ENCODE results near the gene IL4I1.
A peak's percentile ranks its signal among the peaks of the same experiment; 100 is the strongest.

Gene IL4I1

GRCh38 chr19:49916839-49917733, 20.4 kb upstream of the IL4I1 start:
- Mint-ChIP-seq H3K27me3 (no peaks in the 10 kb centered on the region), H3K9me3 (no peaks in the 10 kb centered on the region), H3K36me3 (peaks cover 44% of the 10 kb centered on the region), H3K4me1 (peaks cover 21% of the 10 kb centered on the region), H3K4me3 (no peak overlapping the region), H3K27ac (no peak overlapping the region)
- DNase-seq, result no peak
- CTCF ChIA-PET, result interaction anchor here (0.7 kb wide), 1 partner anchor 27 kb away, joined by 3 read pairs; no protein-coding TSS in a partner anchor

GRCh38 chr19:49915271-49915670, 18.6 kb upstream of the IL4I1 start:
- no peak overlapping the region for H3K4me3 Mint-ChIP-seq
- no peaks in the 10 kb centered on the region for H3K9me3 Mint-ChIP-seq
- peaks cover 48% of the 10 kb centered on the region for H3K36me3 Mint-ChIP-seq
- CTCF ChIA-PET, result no interaction called here
- no peaks in the 10 kb centered on the region for H3K27me3 Mint-ChIP-seq
- H3K4me1 Mint-ChIP-seq, result peaks cover 26% of the 10 kb centered on the region
- no peak overlapping the region for H3K27ac Mint-ChIP-seq
- no peak for DNase-seq

GRCh38 chr19:49913720-49914119, 17.0 kb upstream of the IL4I1 start:
- H3K27me3 Mint-ChIP-seq, result no peaks in the 10 kb centered on the region
- no peaks in the 10 kb centered on the region for H3K9me3 Mint-ChIP-seq
- H3K27ac Mint-ChIP-seq, result no peak overlapping the region
- peaks cover 56% of the 10 kb centered on the region for H3K36me3 Mint-ChIP-seq
- CTCF ChIA-PET, result no interaction called here
- DNase-seq, result no peak
- no peak overlapping the region for H3K4me3 Mint-ChIP-seq
- H3K4me1 Mint-ChIP-seq, result peaks cover 26% of the 10 kb centered on the region

GRCh38 chr19:49912965-49913685, 16.4 kb upstream of the IL4I1 start:
- Mint-ChIP-seq H3K36me3 (peaks cover 62% of the 10 kb centered on the region), H3K4me1 (peaks cover 26% of the 10 kb centered on the region), H3K27ac (no peak overlapping the region), H3K4me3 (no peak overlapping the region), H3K9me3 (no peaks in the 10 kb centered on the region), H3K27me3 (no peaks in the 10 kb centered on the region)
- no peak for DNase-seq
- CTCF ChIA-PET, result no interaction called here

GRCh38 chr19:49911381-49912145, 14.9 kb upstream of the IL4I1 start:
- H3K36me3 Mint-ChIP-seq, result peaks cover 63% of the 10 kb centered on the region
- no peak for DNase-seq

GRCh38 chr19:49910179-49910578, 13.5 kb upstream of the IL4I1 start:
- Mint-ChIP-seq H3K4me3 (no peak overlapping the region), H3K36me3 (peaks cover 64% of the 10 kb centered on the region), H3K27ac (no peak overlapping the region), H3K4me1 (peaks cover 33% of the 10 kb centered on the region), H3K9me3 (no peaks in the 10 kb centered on the region), H3K27me3 (no peaks in the 10 kb centered on the region)
- CTCF ChIA-PET, result interaction anchor here (0.9 kb wide), 1 partner anchor 23 kb away, joined by 3 read pairs; no protein-coding TSS in a partner anchor
- no peak for DNase-seq

More at GRCh38 chr19:49911381-49912145, 14.9 kb upstream of the IL4I1 start:
- peaks cover 30% of the 10 kb centered on the region for H3K4me1 Mint-ChIP-seq
- no peaks in the 10 kb centered on the region for H3K9me3 Mint-ChIP-seq
- peak overlapping the region; percentile 53 for H3K27ac Mint-ChIP-seq
- no peaks in the 10 kb centered on the region for H3K27me3 Mint-ChIP-seq
- no peak overlapping the region for H3K4me3 Mint-ChIP-seq
- CTCF ChIA-PET, result interaction anchor here (0.8 to 1.8 kb wide), 2 partner anchors 17 kb away, joined by 4 read pairs; no protein-coding TSS in a partner anchor

- Mint-ChIP-seq H3K27me3 (no peaks in the 10 kb centered on the region), H3K36me3 (peaks cover 56% of the 10 kb centered on the region), H3K4me3 (no peak overlapping the region), H3K9me3 (no peaks in the 10 kb centered on the region), H3K4me1 (peaks cover 35% of the 10 kb centered on the region), H3K27ac (peak overlapping the region; percentile 30)
- no peak for DNase-seq
- CTCF ChIA-PET, result interaction anchor here (0.9 kb wide), 1 partner anchor 24 kb away, joined by 3 read pairs; no protein-coding TSS in a partner anchor
Observed at GRCh38 chr19:49908480-49909420, 12.1 kb upstream of the IL4I1 start.

- H3K27ac Mint-ChIP-seq, result peak overlapping the region; percentile 60
- H3K36me3 Mint-ChIP-seq, result peaks cover 48% of the 10 kb centered on the region
- H3K9me3 Mint-ChIP-seq, result no peaks in the 10 kb centered on the region
- H3K4me1 Mint-ChIP-seq, result peaks cover 32% of the 10 kb centered on the region
- no peaks in the 10 kb centered on the region for H3K27me3 Mint-ChIP-seq
- no peak overlapping the region for H3K4me3 Mint-ChIP-seq
- CTCF ChIA-PET, result no interaction called here
- DNase-seq, result no peak
Observed at GRCh38 chr19:49907745-49908446, 11.2 kb upstream of the IL4I1 start.

GRCh38 chr19:49906879-49907564, 10.3 kb upstream of the IL4I1 start:
- Mint-ChIP-seq H3K9me3 (no peaks in the 10 kb centered on the region), H3K4me3 (no peak overlapping the region), H3K27ac (no peak overlapping the region), H3K4me1 (peaks cover 28% of the 10 kb centered on the region), H3K27me3 (no peaks in the 10 kb centered on the region), H3K36me3 (peaks cover 43% of the 10 kb centered on the region)
- DNase-seq, result no peak
- CTCF ChIA-PET, result no interaction called here

- H3K4me1 Mint-ChIP-seq, result peaks cover 15% of the 10 kb centered on the region
Observed at GRCh38 chr19:49904136-49904535, 7.4 kb upstream of the IL4I1 start.

GRCh38 chr19:49895566-49896297, 955 bp downstream of the IL4I1 start:
- peak overlapping the region; percentile 68 for H3K27ac Mint-ChIP-seq
- peaks cover 33% of the 10 kb centered on the region for H3K27me3 Mint-ChIP-seq
- H3K4me1 Mint-ChIP-seq, result peaks cover 35% of the 10 kb centered on the region
- H3K9me3 Mint-ChIP-seq, result no peaks in the 10 kb centered on the region
- CTCF ChIA-PET, result interaction anchor here (1.0 to 1.1 kb wide), 2 partner anchors 14 to 27 kb away, joined by 3 read pairs; no protein-coding TSS in a partner anchor
- H3K36me3 Mint-ChIP-seq, result no peaks in the 10 kb centered on the region
- H3K4me3 Mint-ChIP-seq, result no peak overlapping the region
- DNase-seq, result no peak

More at GRCh38 chr19:49904136-49904535, 7.4 kb upstream of the IL4I1 start:
- peaks cover 29% of the 10 kb centered on the region for H3K36me3 Mint-ChIP-seq
- no peak overlapping the region for H3K27ac Mint-ChIP-seq
- H3K4me3 Mint-ChIP-seq, result no peak overlapping the region
- CTCF ChIA-PET, result no interaction called here
- no peaks in the 10 kb centered on the region for H3K9me3 Mint-ChIP-seq
- no peak for DNase-seq
- no peaks in the 10 kb centered on the region for H3K27me3 Mint-ChIP-seq

Measured in activated naive CD4-positive, alpha-beta T cell treated with anti-CD3 and anti-CD28 coated beads, Interleukin-2, amount 10 ng/mL, durations not matched to agents 7 days and 5 days (primary cell).